Fibroblast of skin of right biceps (primary cell): ENCODE data around the gene DYNLRB1.
A peak's percentile ranks its signal among the peaks of the same experiment; 100 is the strongest.
"Not testable (repeated sequence)": the region's sequence is repeated elsewhere in the genome, so short reads cannot be mapped to it uniquely, and the experiment has no call there.

Experiments used
- DNase-seq: peaks from one replicate; pipeline ENCODE4 v3.0.0-alpha.2; 2013

DYNLRB1 gene

DNA sequence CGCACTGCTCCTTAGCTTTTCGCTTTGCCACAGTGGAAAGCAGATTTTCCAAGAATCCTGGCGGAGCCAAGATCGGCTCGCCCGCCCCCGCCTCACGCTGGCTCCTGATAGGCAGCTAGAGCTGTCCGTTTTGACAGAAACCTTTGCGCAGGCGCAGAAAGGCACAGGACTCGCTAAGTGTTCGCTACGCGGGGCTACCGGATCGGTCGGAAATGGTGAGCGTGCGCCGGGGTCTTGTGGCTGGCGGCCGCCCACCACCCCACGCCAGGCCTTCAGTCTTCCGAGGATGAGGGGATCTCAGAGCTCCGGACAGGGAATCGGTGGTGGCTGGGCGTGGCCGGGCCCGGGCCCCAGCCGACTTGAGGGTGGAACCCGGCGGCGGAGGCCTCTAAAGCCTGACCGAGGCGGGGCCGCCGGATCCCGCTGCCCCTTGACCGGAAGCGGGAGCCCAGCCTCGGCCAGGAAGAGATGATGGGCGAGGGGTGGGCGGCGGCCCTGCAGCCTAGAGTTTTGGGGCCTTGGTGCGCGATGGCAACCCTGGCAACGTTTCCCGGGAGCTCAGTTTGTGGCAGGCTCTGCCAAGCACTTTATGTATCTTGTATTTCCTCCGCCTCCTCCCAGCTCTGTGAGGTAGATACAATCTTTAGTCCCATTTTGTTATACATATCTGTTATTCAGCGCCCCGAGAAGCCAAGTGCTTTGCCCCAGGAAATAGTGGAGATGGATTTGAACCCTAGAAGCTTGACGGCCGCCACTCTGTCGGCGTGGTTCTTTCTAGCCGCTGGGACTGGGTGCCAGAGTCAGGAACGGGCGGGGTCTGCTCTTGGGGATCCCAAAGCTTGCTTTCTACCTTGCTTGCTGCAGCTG lies at the start of gene DYNLRB1:
Gene DYNLRB1, plus strand, starts transcription at position 176 of the 867 bp plus-strand sequence. Its CDS starts 37 bp downstream, at position 213.
- peak; percentile 97 for DNase-seq

DNA sequence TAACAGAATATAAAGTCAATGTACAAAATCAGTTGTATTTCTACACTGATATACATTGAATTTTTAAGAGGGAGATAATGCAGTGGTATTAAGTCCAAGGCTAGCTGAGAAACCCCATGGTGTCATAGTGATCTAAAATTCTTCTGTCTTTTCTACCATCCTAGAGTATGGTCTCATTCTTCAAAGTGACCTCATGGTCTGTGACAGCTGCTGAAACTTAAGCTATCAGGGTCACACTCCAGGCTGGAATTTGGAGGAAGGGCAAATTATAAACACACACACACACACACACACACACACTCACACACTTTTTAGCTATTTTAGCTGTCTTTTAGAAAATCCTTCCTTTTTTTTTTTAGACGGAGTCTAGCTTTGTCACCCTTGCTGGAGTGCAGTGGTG lies 47.3 kb upstream of the DYNLRB1 start:
- DNase-seq = peak; percentile 7

DNA sequence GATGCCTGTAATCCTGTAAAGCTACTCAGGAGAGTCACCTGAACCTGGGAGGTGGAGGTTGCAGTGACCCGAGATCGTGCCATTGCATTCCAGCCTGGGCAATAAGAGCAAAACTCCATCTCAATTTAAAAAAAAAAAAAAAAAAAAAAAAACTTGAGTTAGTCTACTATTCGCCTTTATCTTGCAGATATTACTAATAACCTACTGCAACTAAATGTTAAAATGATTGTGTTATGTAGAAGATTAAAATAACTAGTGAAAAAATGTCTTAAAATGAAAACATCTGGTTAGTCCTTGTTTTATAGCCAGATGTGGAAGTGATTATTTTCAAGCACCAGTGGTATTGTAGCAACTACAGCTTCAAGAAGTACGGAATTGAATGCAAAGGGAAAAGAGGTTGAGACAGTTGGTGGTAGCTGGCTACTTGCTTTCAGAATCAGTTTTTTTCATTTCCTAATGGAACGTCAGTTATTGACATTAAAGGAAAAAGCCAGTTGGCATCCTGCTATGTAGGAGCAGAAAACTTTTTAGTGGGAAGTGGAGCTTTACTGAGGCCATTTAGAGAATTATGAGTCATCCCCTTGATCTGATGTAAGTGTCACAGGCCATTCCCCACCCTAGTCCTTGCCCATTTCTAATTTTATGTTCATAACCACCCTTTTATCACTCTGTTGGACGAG lies 43.8 kb upstream of the DYNLRB1 start:
- DNase-seq = peak; percentile 63

DNA sequence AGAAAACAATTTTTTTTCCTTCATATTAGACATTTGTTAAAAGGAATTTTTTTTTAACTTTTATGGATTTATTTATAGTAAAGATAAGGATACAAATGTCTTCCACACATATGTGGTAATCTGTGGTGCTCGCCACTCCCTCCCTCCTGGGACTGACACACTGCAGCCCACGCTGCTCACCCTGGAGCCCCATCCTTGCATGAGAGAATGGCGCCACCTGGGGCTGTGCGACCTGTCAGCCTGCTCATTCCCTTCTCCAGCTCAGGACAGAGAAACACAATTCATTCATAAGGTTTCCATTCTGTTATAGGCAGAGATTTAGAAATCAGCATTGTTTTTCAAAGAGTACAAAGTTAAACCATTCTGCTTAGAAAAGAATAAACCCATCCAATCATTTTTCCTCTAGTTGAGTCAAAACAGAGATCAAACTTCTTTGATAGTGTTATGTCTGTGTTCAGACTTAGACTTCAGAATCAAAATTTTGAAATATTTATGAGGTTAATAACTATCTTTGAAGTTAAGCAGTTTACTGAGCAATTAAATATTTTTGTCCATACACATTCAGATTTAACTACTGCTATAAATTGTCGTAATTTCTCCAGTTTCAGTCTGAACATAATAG lies 42.8 kb upstream of the DYNLRB1 start:
- DNase-seq = peak; percentile 49

DNA sequence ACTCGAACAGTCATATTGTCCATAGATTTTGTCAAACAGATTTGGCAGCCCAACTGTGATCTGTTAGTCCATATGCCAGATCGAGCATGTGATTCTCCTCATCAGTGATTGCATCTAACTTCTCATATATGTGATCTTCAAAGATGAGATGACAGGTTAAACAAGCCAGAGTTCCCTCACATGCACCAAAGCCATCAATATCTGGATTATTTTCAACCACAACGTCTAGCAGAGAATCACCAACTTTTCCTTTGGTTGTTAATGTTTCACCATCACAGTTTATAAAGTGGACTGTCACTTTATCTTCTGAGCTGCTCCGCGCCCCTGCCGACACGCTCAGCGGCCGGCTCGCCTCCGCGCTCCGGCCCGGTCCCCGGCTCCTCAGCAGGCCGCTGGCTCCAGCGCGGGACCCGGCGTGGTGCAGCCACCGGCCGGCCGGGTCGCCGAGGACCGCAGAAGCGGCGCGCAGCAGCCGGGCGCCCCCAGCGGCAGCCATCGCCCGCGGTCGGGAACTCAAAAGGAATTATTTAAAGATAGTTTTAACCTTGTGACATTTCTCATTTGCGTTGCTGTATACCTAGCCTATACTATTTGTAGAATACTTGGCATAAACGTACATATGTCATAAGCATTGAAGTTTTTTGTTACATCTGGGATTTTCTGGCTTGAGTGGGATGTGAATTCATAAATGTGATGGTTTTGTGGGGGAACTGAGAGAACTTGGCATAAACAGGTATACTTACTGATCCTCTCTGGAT lies 40.1 kb upstream of the DYNLRB1 start:
- peak; percentile 26 for DNase-seq

DNA sequence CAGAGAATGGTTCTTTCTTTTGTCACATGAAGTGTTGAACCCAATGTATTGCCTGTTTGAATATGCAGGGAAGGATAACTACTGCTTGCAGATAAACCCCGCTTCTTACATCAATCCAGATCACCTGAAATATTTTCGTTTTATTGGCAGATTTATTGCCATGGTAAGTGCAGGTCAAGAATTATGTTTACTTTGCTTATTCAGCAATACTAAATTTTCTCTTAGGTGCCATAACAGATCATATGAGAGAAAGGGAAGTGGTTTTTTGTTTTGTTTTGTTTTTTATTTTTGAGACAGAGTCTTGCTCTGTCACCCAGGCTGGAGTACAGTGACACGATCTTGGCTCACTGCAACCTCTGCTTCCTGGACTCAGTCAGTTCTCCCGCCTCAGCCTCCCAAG lies 36.6 kb upstream of the DYNLRB1 start:
- no peak for DNase-seq

DNA sequence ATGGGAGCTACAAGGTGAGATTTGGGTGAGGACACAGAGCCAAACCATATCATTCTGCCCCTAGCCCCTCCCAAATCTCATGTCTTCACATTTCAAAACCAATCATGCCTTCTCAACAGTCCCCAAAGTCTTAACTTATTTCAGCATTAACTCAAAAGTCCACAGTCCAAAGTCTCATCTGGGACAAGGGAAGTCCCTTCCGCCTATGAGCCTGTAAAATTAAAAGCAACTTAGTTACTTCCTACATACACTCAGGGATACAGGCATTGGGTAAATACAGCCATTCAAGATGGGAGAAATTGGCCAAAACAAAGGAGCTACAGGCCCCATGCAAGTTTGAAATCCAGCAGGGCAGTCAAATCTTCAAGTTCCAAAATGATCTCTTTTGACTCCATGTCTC lies 34.1 kb upstream of the DYNLRB1 start:
- DNase-seq = not testable (repeated sequence)

DNA sequence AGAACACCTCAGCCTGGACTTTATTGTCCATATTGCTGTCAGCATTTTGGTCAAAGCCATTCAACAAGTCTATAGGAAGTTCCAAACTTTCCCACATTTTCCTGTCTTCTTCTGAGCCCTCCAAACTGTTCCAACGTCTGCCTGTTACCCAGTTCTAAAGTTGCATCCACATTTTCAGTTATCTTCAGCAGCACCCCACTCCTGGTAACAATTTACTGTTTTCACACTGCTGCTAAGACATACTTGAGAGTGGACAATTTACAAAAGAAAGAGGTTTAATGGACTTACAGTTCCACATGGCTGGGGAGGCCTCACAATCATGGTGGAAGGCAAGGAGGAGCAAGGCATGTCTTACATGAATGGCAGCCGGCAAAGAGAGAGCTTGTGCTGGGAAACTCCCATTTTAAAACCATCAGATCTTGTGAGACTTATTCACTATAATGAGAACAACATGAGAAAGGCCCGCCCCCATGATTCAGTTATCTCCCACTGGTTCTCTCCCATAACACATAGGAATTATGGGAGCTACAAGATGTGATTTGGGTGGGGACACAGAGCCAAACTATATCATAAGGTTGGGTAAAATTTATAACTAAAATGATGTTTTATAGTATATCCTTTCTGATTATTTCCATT lies 32.5 kb upstream of the DYNLRB1 start:
- DNase-seq = not testable (repeated sequence)

DNA sequence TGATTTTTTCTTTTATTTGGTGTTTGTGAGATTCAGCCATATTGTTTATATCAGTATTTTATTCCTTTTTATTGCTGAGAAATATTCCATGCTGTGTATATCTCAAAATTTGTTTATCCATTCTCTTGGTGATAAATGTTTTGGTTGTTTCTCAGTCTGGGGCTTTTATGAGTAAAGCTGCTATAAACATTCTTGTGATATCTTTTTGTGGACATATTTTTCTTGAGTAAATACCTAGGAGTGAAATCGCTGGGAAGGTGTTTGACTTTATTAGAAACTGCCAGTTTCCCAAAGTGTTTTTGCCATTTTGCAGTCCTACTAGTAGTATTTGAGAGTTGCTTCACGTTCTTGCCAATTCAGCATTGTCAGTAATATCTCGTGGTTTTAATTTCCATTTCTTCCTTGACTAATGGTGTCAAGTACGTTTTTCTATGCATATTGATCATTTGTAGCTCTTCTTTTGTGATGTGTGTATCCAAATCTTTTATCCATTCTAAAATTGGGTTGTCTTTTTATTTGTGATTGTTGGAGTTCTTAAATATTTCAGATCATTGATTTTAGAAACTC lies 31.1 kb upstream of the DYNLRB1 start:
- DNase-seq = no peak

DNA sequence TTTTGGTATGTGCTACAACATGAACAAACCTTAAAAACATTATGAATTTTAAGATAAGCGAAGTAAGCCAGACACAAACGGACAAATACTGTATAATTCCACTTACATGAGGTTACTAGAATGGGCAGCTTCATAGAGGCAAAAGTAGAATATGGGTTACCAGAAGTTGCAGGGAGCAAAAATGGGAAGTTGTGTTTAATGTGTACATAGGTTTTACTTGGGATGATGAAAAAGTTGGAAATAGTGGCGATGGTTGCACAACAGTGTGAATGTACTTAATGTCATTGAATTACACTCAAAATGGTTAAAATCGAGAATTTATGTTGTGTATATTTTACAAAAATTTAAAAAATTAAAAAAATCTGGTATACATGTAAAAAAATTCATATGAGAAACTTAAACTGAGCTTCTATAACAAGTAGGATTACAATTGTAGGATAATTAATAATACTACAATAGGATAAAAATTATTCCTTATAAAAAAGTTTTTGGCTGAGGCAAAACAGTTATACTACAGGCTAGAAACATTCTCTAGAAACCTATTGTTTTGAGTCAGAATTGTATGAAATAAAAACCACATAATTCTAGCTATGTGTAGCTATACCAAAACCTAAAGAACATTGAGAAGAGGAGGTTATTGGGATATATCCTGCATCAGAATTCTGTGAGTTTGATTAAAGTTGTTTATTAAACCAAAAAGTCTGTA lies 24.8 kb upstream of the DYNLRB1 start:
- no peak for DNase-seq

DNA sequence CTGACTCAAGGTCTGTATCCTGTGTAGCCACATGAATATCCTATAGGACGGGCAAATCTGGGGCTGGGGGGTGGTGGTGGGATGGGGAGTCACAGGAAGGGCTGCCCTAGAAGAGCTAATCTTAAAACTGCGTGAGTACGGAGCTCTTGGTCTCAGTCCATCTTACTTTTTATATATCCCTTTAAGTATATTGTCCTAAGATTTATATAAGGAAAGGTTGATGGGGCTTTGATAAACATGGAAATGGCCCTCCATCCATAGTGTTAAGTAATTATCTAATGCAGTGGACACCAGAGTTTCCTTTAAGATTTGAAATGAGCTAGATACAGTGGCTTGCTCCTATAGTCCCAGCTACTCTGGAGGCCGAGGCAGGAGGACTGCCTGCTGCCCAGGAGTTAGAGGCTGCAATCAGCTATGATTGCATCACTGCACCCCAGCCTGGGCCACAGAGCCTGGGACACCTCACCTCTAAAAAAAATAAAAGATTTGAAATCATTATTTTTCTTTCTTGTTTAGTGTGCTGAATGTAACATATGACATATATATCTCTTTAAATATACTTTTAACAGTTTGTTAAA lies 24.2 kb upstream of the DYNLRB1 start:
- DNase-seq = no peak

DNA sequence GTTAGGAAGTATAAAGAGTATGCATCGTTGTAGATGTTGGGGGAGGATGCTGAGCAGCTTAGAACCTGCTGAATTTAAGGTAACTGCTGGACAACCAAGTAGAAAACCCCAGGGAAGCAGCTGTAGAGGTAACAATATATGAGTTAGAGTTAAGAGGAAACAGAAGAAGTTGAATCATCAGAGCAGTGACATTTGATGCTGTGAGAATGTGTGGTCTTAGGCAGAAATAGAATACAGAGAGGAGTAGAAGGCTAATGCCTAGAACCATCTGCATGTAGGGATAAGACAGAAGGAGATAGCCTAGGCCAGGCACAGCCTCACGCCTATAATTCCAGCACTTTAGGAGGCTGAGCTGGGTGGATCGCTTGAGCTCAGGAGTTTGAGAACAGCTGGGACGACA lies 22.6 kb upstream of the DYNLRB1 start:
- DNase-seq = no peak

DNA sequence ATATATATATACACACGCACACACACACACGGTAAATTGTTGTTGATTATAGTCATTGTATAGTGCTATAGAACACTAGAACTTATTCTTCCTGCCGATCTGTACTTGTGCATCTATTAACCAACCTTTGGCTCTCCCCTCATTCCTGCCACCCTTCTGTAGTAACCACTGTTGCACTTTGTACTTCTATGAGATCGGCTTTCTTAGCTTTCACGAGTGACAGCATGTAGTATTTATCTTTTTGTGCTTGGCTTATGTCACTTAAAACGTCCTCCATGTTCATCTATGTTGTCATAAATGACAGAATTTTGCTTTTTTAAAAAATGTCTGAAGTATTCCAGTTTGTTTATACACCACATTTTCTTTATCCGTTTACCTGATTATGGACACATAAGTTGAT lies 20.9 kb upstream of the DYNLRB1 start:
- no peak for DNase-seq

DNA sequence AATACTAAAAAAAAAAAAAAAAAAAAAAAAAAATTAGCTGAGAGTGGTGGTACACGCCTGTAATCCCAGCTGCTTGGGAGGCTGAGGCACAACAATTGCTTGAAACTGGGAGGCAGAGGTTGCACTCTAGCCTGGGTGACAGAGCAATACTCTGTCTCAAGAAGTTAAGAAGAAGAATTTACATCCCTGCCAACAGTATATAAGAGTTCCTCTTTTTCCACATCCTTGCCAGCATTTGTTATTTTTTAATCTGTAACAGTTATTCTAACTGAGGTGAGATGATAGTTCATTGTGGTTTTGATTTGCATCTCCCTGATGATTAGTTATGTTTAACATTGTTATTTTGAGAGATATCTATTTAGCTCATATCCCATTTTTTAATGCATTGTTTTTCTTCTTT lies 20.3 kb upstream of the DYNLRB1 start:
- DNase-seq = no peak

DNA sequence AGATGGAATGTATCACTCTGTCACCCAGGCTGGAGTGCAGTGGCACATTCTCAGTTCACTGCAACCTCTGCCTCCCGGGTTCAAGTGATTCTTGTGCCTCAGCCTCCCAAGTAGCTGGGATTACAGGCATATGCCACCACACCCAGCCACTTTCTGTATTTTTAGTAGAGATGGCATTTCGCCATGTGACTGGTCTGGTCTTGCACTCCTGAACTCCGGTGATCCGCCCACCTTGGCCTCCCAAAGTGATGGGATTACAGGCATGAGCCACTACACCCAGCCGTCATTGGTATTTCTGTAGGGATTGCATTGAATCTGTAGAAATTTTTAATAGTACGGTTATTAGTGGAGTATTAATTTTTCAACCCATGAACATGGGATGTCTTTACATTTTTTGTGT lies 18.6 kb upstream of the DYNLRB1 start:
- not testable (repeated sequence) for DNase-seq

DNA sequence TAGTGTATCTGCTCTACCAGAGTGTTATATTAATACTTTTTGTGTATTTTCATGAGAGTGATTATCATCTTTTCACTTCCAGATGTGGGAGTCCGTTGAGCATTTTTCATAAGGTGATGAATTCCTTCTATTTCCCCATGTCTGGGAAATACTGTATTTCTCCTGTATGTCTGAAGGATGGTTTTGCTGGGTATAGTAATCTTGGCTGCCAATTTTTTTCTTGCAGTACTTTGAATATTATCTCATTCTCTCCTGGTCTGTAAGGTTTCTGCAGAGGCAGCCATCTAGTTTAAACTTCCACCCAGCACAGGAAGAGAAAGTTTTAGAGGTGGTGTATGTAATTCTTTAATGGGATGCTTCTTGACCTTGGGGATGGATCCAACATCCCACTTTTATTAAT lies 15.4 kb upstream of the DYNLRB1 start:
- no peak for DNase-seq

DNA sequence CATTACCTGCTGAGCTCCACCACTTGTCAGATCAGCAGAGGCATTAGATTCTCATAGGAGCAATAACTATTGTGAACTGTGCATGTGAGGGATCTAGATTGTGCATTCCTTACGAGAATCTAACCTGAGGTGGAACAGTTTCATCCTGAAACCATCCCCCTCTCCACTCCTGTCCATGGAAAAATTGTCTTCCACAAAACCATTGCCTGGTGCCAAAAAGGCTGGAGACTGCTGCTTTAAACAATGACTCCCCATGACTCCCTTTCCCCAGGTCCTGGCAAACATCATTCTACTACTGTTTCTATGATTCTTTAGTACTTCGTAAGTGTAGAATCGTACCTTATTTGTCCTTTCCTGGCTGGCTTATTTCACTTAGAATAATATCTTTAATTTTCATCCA lies 9.7 kb upstream of the DYNLRB1 start:
- no peak for DNase-seq

DNA sequence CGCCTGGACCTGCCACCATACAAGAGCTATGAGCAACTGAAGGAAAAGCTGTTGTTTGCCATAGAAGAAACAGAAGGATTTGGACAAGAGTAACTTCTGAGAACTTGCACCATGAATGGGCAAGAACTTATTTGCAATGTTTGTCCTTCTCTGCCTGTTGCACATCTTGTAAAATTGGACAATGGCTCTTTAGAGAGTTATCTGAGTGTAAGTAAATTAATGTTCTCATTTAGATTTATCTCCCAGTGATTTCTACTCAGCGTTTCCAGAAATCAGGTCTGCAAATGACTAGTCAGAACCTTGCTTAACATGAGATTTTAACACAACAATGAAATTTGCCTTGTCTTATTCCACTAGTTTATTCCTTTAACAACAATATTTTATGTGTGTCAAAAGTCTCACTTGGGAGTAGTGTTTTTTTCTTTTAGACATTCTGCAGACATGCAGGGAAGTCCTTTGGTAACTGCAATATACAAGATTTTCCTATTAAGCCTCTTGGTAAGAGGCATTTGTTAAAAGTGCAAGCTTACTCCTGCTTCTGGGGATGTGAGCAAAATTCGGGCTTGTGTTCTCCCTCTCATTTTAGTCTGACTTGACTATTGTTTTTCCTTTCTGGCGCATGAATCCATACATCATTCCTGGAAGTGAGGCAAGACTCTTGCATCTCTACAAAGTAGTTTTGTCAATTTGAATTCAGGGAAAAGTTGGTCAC lies 8.4 kb upstream of the DYNLRB1 start:
- no peak for DNase-seq

DNA sequence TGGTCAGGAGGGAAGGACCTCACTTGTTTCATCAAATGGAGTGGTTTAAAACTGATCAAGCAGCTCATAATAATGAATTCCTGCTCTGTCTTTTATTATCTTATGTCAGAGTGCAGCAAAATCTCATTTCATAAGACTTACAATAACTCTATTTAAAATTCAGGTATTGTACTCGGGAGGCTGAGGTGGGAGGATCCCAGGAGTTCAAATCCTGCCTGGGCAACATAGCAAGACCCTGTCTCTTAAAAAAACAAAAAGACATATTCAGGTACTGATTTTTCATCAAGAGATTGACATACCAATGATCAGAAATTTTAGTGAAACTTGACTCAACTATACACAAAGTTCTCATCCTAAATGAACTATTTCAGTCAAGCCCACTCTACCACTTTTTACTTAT lies 5.6 kb upstream of the DYNLRB1 start:
- DNase-seq = no peak

DNA sequence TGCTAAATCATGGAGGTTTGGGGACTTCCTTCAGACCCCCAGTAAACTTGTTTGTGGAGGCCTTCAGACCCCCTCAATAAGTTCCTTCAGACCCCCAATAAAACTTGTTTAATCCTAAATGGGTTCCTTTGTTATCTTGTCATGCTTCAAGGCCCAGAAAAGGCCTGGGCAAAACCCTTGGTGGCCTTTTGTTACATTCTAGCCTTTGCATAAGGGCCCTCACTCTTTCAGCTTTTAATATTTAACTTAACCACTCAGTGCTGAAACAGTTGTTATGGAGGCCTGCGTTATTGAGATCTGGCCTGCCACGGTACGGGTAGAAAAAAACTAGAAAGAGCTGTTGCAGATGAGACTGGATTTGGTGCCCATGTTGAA lies 4.3 kb upstream of the DYNLRB1 start:
- DNase-seq = no peak
